NCI-H2107 (cell line): ENCODE data around the gene SOD2.
"Not testable (repeated sequence)": the region's sequence is repeated elsewhere in the genome, so short reads cannot be mapped to it uniquely, and the experiment has no call there.

Experiments used
- DNase-seq: peaks from one replicate; lab custom pipeline; 2025; lab: John Stamatoyannopoulos, UW

The SOD2 gene

GRCh38 chr6:159693128-159693893 lies at the start of gene SOD2:
Gene SOD2 (minus strand): TSS chr6:159693241. CDS start chr6:159693167, 74 bp downstream.
- peak; percentile 68 for DNase-seq

- DNase-seq, result no peak
These were observed 49.1 kb upstream of the SOD2 start for GRCh38 chr6:159742165-159742564.

DNA sequence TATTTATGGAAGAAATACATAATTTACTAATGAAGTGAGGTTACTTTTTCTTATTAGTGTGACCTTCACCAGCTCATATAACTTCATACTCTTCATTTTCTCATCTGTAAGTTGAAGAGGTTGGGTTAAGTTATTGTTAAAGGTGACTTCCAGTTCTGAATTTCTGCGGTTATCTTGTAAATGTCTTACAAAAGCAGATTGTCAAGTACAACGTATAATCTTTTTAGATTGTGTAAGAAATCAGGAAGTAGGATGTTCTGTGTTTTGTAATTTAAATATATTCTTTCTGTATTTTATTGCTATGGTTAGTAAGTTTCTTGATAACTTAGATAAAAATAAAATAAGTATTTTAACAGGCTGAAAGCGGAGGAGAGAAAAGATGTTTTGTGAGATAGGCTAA lies 46.3 kb upstream of the SOD2 start:
- no peak for DNase-seq

GRCh38 chr6:159736908-159737307 lies 43.9 kb upstream of the SOD2 start:
- DNase-seq, result no peak

DNA sequence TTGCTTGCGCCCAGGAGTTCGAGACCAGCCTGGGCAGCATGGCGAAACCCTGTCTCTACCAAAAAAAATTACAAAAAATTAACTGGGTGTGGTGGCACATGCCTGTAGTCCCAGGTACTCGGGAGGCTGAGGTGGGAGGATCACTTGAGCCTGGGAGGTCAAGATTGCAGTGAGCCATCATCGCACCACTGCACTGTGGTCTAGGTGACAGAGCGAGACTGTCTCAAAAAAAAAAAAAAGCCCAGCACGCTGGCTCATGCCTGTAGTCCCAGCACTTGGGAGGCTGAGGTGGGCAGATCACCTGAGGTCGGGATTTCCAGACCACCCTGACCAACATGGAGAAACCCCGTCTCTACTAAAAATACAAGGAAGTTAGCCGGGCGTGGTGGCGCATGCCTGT lies 40.4 kb upstream of the SOD2 start:
- not testable (repeated sequence) for DNase-seq

GRCh38 chr6:159732550-159732949 lies 39.5 kb upstream of the SOD2 start:
- not testable (repeated sequence) for DNase-seq

GRCh38 chr6:159730332-159730676 lies 37.3 kb upstream of the SOD2 start:
- no peak for DNase-seq

DNA sequence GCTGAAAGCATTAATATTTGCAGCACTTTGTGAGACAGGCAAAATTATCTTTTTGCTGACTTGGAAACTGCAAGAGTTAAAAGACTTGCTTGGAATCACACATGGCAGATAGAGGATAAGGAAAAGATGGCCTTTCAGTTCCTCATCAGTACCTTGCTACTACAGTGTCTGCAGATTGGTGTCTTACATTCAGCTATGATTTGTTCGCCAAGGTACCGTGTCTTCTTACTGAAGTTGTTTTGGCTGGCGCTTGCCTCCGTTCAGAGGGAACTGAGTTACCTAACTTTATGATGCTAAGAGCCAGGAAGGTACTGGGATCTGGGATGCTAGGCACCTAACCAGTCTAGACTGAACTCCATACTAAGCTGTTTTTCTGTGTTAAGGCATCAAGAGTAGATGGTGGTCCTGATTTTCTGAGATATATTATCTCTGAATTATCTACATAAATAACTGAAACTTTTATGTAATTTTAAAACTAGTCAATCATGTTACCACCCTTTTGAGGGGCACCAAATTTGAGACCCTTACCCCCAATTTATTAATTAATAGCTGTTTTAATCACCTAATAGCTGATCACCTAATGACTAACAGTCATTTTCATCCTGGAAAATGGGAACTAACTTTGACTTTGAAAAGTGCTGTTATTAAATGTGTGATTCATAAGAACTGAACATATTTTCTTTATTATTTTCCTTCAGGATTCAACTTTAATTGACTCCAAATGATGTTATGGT lies 36.7 kb upstream of the SOD2 start:
- DNase-seq, result no peak

- no peak for DNase-seq
These were observed 35.5 kb upstream of the SOD2 start for GRCh38 chr6:159728531-159728964.

GRCh38 chr6:159727717-159728445 lies 34.8 kb upstream of the SOD2 start:
- no peak for DNase-seq

DNA sequence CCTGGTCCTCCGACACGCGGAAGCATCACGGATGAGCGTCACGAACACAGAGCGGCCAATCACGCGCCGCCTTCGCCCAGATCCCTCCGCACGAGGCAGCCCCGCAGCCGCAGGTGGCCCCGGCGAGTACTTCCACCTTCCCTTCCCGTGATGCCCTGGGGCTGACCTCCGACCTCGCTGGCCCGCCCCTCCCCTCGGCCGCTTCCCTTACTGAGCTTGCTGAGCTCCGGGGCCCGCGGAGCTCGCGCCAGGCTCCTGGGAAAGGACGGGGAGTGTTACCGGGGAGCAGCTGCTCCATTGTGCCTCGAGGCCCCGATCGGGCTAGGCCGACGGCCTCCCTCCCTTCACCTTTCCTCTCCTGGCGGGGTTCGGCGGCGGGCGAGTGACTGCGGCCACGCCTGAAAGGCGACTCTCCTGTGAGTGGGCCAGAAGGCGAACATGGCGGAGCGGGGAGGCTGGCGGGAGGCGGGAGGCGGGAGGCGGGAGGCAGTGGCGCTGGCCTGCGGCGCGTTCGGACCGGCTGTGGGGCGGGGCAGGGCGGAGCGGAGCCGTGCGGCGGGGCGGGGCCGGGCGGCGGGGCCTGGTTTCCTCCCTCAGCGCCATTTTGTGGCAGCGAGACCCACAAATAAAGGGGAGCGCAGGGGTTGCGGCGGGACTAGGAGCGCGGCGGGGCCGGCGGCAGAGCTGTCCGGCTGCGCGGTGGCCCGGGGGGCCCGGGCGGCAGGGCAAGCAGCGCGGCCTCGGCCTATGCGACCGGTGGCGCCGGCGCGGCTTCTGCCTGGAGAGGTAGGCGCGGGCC lies 34.1 kb upstream of the SOD2 start, which contains the start of gene WTAP:
Gene WTAP (plus strand): TSS at position 589 of the 799 bp plus-strand sequence. CDS start 8,760 bp downstream, outside the sequence.
- peak; percentile 90 for DNase-seq

- DNase-seq, result no peak
These were observed 33.3 kb upstream of the SOD2 start for GRCh38 chr6:159726255-159726917.

GRCh38 chr6:159725208-159725607 lies 32.2 kb upstream of the SOD2 start:
- DNase-seq, result not testable (repeated sequence)

DNA sequence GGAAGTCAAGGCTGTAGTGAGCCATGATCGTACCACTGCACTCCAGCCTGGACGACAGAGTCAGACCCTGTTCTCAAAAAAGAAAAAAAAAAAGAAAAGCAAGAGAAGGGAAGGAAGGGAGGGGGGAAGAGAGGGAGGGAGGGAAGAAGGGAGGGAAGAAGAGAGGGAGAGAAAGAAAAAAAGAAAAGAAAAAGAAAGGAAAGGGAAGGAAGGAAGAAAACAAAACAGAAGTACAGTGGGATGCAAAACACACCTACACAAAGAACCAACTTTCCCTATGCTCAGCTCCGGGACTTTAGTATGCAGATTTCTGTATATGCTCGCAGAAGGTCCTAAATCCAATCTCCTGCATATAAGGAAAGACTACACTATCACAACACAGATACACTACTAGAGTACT lies 31.7 kb upstream of the SOD2 start:
- no peak for DNase-seq

DNA sequence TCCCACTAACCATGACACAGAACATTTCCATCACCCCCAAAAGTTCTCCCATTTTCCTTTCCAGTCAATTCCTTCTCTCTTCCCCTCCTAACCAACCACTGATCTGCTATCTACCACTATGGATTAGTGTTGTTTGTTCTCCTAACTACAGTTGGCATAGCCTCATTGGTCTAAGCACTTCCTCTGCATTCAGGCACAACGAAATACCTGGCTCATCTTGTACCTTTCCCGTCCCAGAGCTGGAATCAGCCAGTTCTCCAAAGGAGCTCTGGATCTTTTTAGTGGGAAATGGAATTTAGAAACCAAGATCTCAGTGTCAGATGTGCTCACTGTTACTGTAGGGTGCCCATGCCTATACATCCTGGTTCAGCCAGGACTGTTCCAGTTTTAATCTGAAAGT lies 30.2 kb upstream of the SOD2 start:
- no peak for DNase-seq

DNA sequence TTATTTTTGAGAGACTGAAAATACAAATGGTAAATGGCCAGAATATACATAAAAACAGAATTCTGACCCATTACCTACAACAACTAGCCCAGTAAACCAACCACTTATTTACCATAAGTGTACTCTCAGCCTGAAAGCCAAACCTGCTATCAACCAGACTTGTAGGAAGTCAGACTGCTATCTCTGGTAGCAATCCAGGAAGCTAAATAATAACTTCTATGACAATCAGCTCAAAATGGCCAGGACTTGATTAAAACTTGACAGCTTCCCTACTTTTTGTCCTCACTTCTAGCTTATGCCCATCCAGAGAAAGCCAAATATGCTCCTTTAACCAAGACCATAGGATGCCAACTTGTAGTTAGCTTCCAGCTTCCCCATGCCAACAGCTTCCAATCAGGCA lies 29.6 kb upstream of the SOD2 start:
- no peak for DNase-seq

- DNase-seq, result not testable (repeated sequence)
These were observed 28.9 kb upstream of the SOD2 start for GRCh38 chr6:159721981-159722380.

DNA sequence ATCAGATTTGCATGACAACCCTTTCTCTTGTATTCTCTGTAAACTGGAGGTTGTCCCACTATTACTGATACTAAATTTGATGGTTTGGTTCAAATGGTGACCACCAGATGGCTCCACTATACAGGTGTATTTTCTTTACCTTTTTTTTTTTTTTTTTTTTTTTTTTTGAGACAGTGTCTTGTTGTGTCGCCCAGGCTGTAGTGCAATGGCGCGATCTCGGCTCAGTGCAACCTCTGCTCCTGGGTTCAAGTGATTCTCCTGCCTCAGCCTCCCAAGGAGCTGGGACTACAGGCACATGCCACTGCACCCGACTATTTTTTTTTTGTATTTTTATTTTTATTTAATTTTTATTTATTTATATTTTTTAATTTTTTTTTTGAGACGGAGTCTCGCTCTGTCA lies 27.7 kb upstream of the SOD2 start:
- peak; percentile 25 for DNase-seq

DNA sequence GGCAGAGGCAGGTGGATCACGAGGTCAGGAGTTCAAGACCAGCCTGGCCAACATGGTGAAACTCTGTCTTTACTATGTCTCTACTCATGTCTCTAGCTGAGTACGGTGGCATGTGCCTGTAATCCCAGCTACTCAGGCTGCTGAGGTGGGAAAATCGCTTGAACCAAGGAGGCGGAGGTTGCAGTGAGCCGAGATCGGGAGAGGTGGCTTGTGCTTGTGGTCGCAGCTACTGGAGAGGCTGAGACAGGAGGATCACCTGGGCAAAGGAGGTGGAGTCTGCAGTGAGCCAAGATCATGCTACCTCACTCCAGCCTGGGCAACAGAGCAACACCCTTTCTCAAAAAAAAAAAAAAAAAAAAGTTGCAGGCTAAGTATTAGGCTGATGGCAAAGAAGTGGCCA lies 26.2 kb upstream of the SOD2 start:
- DNase-seq, result no peak

DNA sequence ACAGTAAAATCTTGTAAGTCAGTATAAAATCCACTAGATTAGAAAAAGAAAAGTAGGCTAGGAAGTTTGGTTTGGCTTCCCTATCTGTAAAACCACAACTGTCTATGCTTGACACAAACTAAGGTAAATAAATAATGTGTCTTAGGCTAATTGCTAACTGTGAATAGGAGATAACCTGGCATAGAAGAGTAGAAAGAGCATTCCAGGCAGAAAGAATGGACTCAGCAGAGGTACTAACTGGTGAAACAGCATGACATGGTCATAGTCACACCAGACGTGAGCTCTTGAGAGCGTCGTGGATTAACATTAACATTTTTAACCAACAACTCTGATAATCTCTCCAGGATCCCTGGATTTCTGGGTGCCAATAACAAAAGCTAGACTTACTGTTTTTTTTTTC lies 25.6 kb upstream of the SOD2 start:
- DNase-seq, result no peak
